HL-60/S4 treated with phorbol 12-myristate 13-acetate at 8.2 ng/mL for 4 days and 3 days (cell line): ENCODE measurements around the gene PRR5.
"Not testable (repeated sequence)": the region's sequence is repeated elsewhere in the genome, so short reads cannot be mapped to it uniquely, and the experiment has no call there.

ENCODE experiments used
- in situ Hi-C: fragments of 300-500 bp; cut with MboI; formaldehyde crosslinking; loops from 2 replicates; pipeline ENCODE4 v1.15.0; 2022; ENCODE audit warnings: low sequenced_read_pairs

Gene PRR5

GRCh38 chr22:44732661-44733060 is 30.7 kb downstream of the PRR5 start:
- in situ Hi-C loops = no loop called here

- in situ Hi-C loops = no loop called here
Measured at GRCh38 chr22:44733426-44734106, 31.6 kb downstream of the PRR5 start.

- in situ Hi-C loops = no loop called here
Measured at GRCh38 chr22:44734278-44734677, 32.3 kb downstream of the PRR5 start.

GRCh38 chr22:44734801-44735517 is 33.0 kb downstream of the PRR5 start:
- in situ Hi-C loops = no loop called here

- in situ Hi-C loops = no loop called here
Measured at GRCh38 chr22:44735518-44736428, 33.8 kb downstream of the PRR5 start.

GRCh38 chr22:44736581-44737405 is 34.8 kb downstream of the PRR5 start:
- in situ Hi-C loops = no loop called here

- in situ Hi-C loops = no loop called here
Measured at GRCh38 chr22:44737406-44738346, 35.7 kb downstream of the PRR5 start.

GRCh38 chr22:44738347-44738715 is 36.3 kb downstream of the PRR5 start:
- in situ Hi-C loops = no loop called here

- in situ Hi-C loops = no loop called here
Measured at GRCh38 chr22:44739024-44739423, 37.0 kb downstream of the PRR5 start.

GRCh38 chr22:44739666-44740065 is 37.7 kb downstream of the PRR5 start:
- in situ Hi-C loops = not testable (repeated sequence)

GRCh38 chr22:44740307-44740706 is 38.3 kb downstream of the PRR5 start:
- in situ Hi-C loops = no loop called here

- in situ Hi-C loops = no loop called here
Measured at GRCh38 chr22:44741929-44742328, 39.9 kb downstream of the PRR5 start.

GRCh38 chr22:44743247-44743646 is 41.2 kb downstream of the PRR5 start:
- in situ Hi-C loops = no loop called here

GRCh38 chr22:44743804-44744211 is 41.8 kb downstream of the PRR5 start:
- in situ Hi-C loops = no loop called here

- in situ Hi-C loops = no loop called here
Measured at GRCh38 chr22:44745853-44746789, 44.1 kb downstream of the PRR5 start.

- in situ Hi-C loops = not testable (repeated sequence)
Measured at GRCh38 chr22:44747784-44748127, 45.8 kb downstream of the PRR5 start.

- in situ Hi-C loops = no loop called here
Measured at GRCh38 chr22:44748524-44748923, 46.5 kb downstream of the PRR5 start.

- in situ Hi-C loops = no loop called here
Measured at GRCh38 chr22:44750481-44750880, 48.5 kb downstream of the PRR5 start.
